SU-DHL-6 (cell line): ENCODE measurements around the gene TMEM220.
"Not testable (repeated sequence)": the region's sequence is repeated elsewhere in the genome, so short reads cannot be mapped to it uniquely, and the experiment has no call there.

Source experiments
- H2AFZ ChIP-seq: fragments of 200-600 bp; sonication (generic); 2 replicates; pipeline ENCODE4 v1.6.1; 2014; ENCODE audit warnings: low read depth, mild to moderate bottlenecking, moderate library complexity, mixed read lengths, antibody characterized with exemption, low read length; ENCODE audit not compliant: severe bottlenecking
- H3F3A ChIP-seq: fragments of 200-600 bp; shearing (Covaris generic); 2 replicates; pipeline ENCODE4 v1.6.0; 2016; ENCODE audit warnings: antibody characterized with exemption, mild to moderate bottlenecking; ENCODE audit not compliant: insufficient read depth
- H3K27ac ChIP-seq: fragments of 200-600 bp; sonication (generic); 2 replicates; pipeline ENCODE4 v1.5.1; 2016; ENCODE audit warnings: low read depth, mild to moderate bottlenecking, low read length, moderate library complexity, mixed read lengths
- H3K27me3 ChIP-seq: fragments of 200-600 bp; sonication (generic), shearing (Covaris generic); 2 replicates; pipeline ENCODE4 v1.6.0; 2014; ENCODE audit warnings: mild to moderate bottlenecking, low read length
- H3K36me3 ChIP-seq: fragments of 200-600 bp; sonication (generic); 2 replicates; pipeline ENCODE4 v1.6.1; 2014; ENCODE audit warnings: mild to moderate bottlenecking, low read length, mixed read lengths
- H3K4me2 ChIP-seq: fragments of 300-600, 200-600 bp; shearing (Covaris generic), sonication (generic); 2 replicates; pipeline ENCODE4 v1.6.0; 2014; ENCODE audit warnings: low read length, low read depth, mild to moderate bottlenecking; ENCODE audit not compliant: poor library complexity, severe bottlenecking
- H3K4me3 ChIP-seq: fragments of 200-600 bp; sonication (generic); 2 replicates; pipeline ENCODE4 v1.5.1; 2014; ENCODE audit warnings: antibody characterized with exemption, low read length, mild to moderate bottlenecking, mixed read lengths; ENCODE audit not compliant: insufficient read depth, poor library complexity, severe bottlenecking
- H3K79me2 ChIP-seq: fragments of 200-600 bp; sonication (generic); 2 replicates; pipeline ENCODE4 v1.6.1; 2014; ENCODE audit warnings: mild to moderate bottlenecking, low read length, moderate library complexity; ENCODE audit not compliant: insufficient read depth
- H3K9ac ChIP-seq: fragments of 200-600 bp; sonication (generic); 2 replicates; pipeline ENCODE4 v1.7.0; 2014; ENCODE audit warnings: mild to moderate bottlenecking, low read length
- H3K9me2 ChIP-seq: fragments of 200-600 bp; sonication (generic); replicated peaks from 2 replicates; pipeline ENCODE4 v1.6.1; 2014; ENCODE audit warnings: low read length; ENCODE audit not compliant: insufficient read depth
- H3K9me3 ChIP-seq: fragments of 200-600 bp; sonication (generic); 2 replicates; pipeline ENCODE4 v1.6.1; 2014; ENCODE audit warnings: low read length, mixed read lengths; ENCODE audit not compliant: insufficient read depth
- H4K20me1 ChIP-seq: fragments of 200-600 bp; sonication (generic); 2 replicates; pipeline ENCODE4 v1.6.1; 2014; ENCODE audit warnings: low read depth, mild to moderate bottlenecking, antibody characterized with exemption, low read length, moderate library complexity, mixed read lengths
- CTCF ChIP-seq: fragments of 200-600 bp; sonication (generic); IDR thresholded peaks from one replicate; pipeline ENCODE4 v1.5.1; 2017; ENCODE audit warnings: antibody characterized with exemption, mild to moderate bottlenecking, low read length, moderate library complexity; ENCODE audit not compliant: insufficient read depth, poor library complexity, severe bottlenecking
- EZH2phosphoT487 ChIP-seq: fragments of 200-600 bp; sonication (generic), shearing (Covaris generic); conservative IDR thresholded peaks from 2 replicates; pipeline ENCODE4 v1.6.1; 2018; ENCODE audit warnings: mild to moderate bottlenecking, antibody characterized with exemption, low read length, moderate library complexity, mixed read lengths

The TMEM220 gene

GRCh38 chr17:10731408-10731879, 1.6 kb upstream of the TMEM220 start:
- Histone ChIP-seq H3K9me3 (no peaks in the 10 kb centered on the region), H3K36me3 (no peaks in the 10 kb centered on the region), H4K20me1 (no peaks in the 10 kb centered on the region), H3K9ac (no peak overlapping the region), H3F3A (no peaks in the 10 kb centered on the region), H3K27ac (no peak overlapping the region), H3K79me2 (no peaks in the 10 kb centered on the region), H3K4me2 (no peak overlapping the region), H3K9me2 (no peaks in the 10 kb centered on the region), H3K4me3 (no peak overlapping the region), H2AFZ (no peak overlapping the region), H3K27me3 (no peaks in the 10 kb centered on the region)
- TF ChIP-seq CTCF (no peak), EZH2phosphoT487 (no peak)

- H2AFZ ChIP-seq, H3K27me3 ChIP-seq, H3F3A ChIP-seq, H3K9ac ChIP-seq, H3K4me3 ChIP-seq, H3K9me2 ChIP-seq, H3K9me3 ChIP-seq, H3K27ac ChIP-seq, H3K79me2 ChIP-seq, H4K20me1 ChIP-seq, H3K36me3 ChIP-seq, H3K4me2 ChIP-seq: not testable (repeated sequence)
These were observed 424 bp upstream of the TMEM220 start for GRCh38 chr17:10730247-10730646.

GRCh38 chr17:10728331-10728892, 1.4 kb downstream of the TMEM220 start:
- no peaks in the 10 kb centered on the region for H3F3A ChIP-seq
- H3K27me3 ChIP-seq: no peaks in the 10 kb centered on the region
- TF ChIP-seq EZH2phosphoT487: no peak
- no peak for TF ChIP-seq CTCF
- H4K20me1 ChIP-seq: no peaks in the 10 kb centered on the region
- no peak overlapping the region for H3K4me3 ChIP-seq
- H3K9me2 ChIP-seq: no peaks in the 10 kb centered on the region
- H3K36me3 ChIP-seq: no peaks in the 10 kb centered on the region
- H3K27ac ChIP-seq: no peak overlapping the region
- no peaks in the 10 kb centered on the region for H3K79me2 ChIP-seq
- no peak overlapping the region for H3K4me2 ChIP-seq
- no peaks in the 10 kb centered on the region for H3K9me3 ChIP-seq
- H3K9ac ChIP-seq: no peak overlapping the region
- H2AFZ ChIP-seq: no peak overlapping the region

GRCh38 chr17:10727192-10727591, 2.6 kb downstream of the TMEM220 start:
- no peak overlapping the region for H3K27ac ChIP-seq
- no peaks in the 10 kb centered on the region for H3K9me3 ChIP-seq
- H3K27me3 ChIP-seq: no peaks in the 10 kb centered on the region
- no peak overlapping the region for H3K4me2 ChIP-seq
- no peak overlapping the region for H3K9ac ChIP-seq
- H3K79me2 ChIP-seq: no peaks in the 10 kb centered on the region
- no peaks in the 10 kb centered on the region for H3F3A ChIP-seq
- H4K20me1 ChIP-seq: no peaks in the 10 kb centered on the region
- no peaks in the 10 kb centered on the region for H3K36me3 ChIP-seq
- TF ChIP-seq EZH2phosphoT487 (no peak), CTCF (no peak)
- H3K4me3 ChIP-seq: no peak overlapping the region
- H2AFZ ChIP-seq: no peak overlapping the region
- no peaks in the 10 kb centered on the region for H3K9me2 ChIP-seq
